Measurements from ENCODE around the gene GAS7.

DNA sequence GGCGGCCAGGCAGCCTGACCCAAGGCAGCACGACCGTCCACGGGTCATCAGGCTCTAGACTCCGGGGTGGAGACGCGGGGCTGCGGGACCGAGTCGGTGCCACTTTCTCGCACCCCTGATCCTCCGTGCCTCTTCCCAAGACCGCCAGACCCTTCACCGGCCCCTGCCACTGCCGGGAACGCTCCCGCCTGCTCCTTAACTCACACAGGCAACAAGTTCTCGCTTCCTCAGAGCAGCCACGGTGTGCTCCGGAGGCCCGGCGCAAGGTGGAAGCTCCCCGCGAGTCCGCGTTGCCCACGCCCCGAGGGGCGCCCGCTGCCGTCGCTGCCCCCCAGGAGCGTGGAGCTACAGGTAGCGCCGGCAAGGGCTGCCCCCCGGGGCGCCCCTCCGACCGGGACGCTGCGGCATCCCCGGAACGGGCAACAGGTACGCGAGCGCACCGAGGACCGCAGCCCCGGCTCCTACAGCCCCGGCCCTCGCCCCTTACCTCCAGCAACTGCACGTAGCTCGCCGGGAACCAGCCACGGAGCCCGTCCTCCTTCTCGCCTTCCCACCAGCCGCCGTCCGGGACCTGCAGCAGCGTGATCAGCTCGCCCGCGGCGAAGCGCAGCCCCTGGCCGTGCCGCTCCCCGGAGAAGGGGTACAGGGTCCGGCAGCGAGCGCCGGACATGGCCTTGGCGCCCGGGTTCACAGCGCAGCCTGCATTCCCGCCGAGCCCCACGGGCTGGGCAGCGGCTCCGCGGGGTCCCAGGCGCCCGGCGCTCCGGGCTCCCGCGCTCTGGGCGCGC is 491 bp downstream of the GAS7 start:
- no peak for TF ChIP-seq EZH2 (IDR thresholded peaks at IDR 0.05; ENCODE audit: borderline replicate concordance)
- TF ChIP-seq, protein P1, sequence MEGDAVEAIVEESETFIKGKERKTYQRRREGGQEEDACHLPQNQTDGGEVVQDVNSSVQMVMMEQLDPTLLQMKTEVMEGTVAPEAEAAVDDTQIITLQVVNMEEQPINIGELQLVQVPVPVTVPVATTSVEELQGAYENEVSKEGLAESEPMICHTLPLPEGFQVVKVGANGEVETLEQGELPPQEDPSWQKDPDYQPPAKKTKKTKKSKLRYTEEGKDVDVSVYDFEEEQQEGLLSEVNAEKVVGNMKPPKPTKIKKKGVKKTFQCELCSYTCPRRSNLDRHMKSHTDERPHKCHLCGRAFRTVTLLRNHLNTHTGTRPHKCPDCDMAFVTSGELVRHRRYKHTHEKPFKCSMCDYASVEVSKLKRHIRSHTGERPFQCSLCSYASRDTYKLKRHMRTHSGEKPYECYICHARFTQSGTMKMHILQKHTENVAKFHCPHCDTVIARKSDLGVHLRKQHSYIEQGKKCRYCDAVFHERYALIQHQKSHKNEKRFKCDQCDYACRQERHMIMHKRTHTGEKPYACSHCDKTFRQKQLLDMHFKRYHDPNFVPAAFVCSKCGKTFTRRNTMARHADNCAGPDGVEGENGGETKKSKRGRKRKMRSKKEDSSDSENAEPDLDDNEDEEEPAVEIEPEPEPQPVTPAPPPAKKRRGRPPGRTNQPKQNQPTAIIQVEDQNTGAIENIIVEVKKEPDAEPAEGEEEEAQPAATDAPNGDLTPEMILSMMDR (IDR thresholded peaks at IDR 0.05; ENCODE audit: poor library complexity): no peak
